ENCODE data around the gene SPTBN1.

DNA sequence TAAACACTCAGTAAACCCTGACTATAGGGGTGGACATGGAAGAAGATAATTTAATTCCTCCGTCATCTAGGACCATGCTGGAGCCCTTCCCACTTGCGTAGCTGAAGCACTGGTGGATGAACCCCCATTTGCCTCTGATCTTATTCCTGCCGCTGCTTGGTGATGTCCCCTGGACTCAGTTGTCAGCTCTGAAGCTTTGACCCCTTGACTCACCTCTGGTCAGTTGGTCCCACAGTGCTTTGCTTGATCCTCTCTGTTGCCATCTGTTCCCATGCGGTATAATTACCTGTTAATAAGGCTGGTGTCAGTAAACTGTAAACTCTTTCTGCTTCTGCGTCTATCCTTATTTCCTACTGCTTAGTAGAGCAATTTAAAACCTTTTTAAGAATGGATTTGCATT, 126.9 kb downstream of the SPTBN1 start:
- TF ChIP-seq CEBPB (IDR thresholded peaks at IDR 0.05) (no peak), EGR1 (IDR thresholded peaks at IDR 0.05) (no peak)
